ENCODE measurements around the gene RRAS2. TPM values are rescaled to one million over a fixed set of nuclear protein-coding genes. Genes with fewer than 3 reads are reported as not detected.

RRAS2 gene
- total RNA-seq, 2 experiments from 2014 or later = 0.60 TPM; not detected in 1

GRCh38 chr11:14305649-14306048, 53.3 kb downstream of the RRAS2 start:
- Histone ChIP-seq H3K9me3 (ENCODE audit: low read length) (no peaks in the 10 kb centered on the region), H3K36me3 (ENCODE audit: insufficient read depth, low read length) (no peaks in the 10 kb centered on the region), H3K4me2 (ENCODE audit: low read length) (no peak overlapping the region), H3K9me2 (ENCODE audit: insufficient read depth, low read length) (no peaks in the 10 kb centered on the region), H2AFZ (ENCODE audit: low read length) (no peak overlapping the region), H3K27ac (ENCODE audit: low read depth, low read length, poor library complexity, severe bottlenecking) (no peak overlapping the region), H3K4me1 (ENCODE audit: insufficient read depth, low read length, poor library complexity, severe bottlenecking) (no peaks in the 10 kb centered on the region), H3K79me2 (ENCODE audit: insufficient read depth, low read depth, low read length) (no peaks in the 10 kb centered on the region), H4K20me1 (ENCODE audit: insufficient read depth, low read length) (no peaks in the 10 kb centered on the region), H3K4me3 (ENCODE audit: low read depth, low read length, poor library complexity, severe bottlenecking) (no peak overlapping the region)
- ChIA-PET CTCF (ENCODE audit: unreplicated experiment) (no interaction called here), POLR2A (interaction anchor here (1.6 kb wide), 1 partner anchor 9 kb away, joined by 6 read pairs; no protein-coding TSS in a partner anchor)
- no peak for DNase-seq (ENCODE audit: low spot score)
- intact Hi-C loops (cut with micrococcal nuclease; ENCODE audit: unreplicated experiment) = no loop called here
- BruUV-seq (replicated peaks) = no TSS peak
- TF ChIP-seq EZH2phosphoT487 (IDR thresholded peaks at IDR 0.05; ENCODE audit: borderline replicate concordance, low read depth, low read length) = no peak
- TF ChIP-seq CTCF (conservative IDR thresholded peaks at IDR 0.05; ENCODE audit: low read length) = no peak

GRCh38 chr11:14304601-14305000, 54.4 kb downstream of the RRAS2 start:
- no peaks in the 10 kb centered on the region for H3K4me1 ChIP-seq (ENCODE audit: insufficient read depth, low read length, poor library complexity, severe bottlenecking)
- no peaks in the 10 kb centered on the region for H3K9me2 ChIP-seq (ENCODE audit: insufficient read depth, low read length)
- no peak overlapping the region for H3K4me2 ChIP-seq (ENCODE audit: low read length)
- H3K79me2 ChIP-seq (ENCODE audit: insufficient read depth, low read depth, low read length) = no peaks in the 10 kb centered on the region
- H3K4me3 ChIP-seq (ENCODE audit: low read depth, low read length, poor library complexity, severe bottlenecking) = no peak overlapping the region
- ChIA-PET POLR2A (interaction anchor here (0.6 to 1.6 kb wide), 2 partner anchors 10 to 19 kb away, joined by 3 to 6 read pairs; no protein-coding TSS in a partner anchor), CTCF (ENCODE audit: unreplicated experiment) (no interaction called here)
- no peak overlapping the region for H3K27ac ChIP-seq (ENCODE audit: low read depth, low read length, poor library complexity, severe bottlenecking)
- no peak for DNase-seq (ENCODE audit: low spot score)
- intact Hi-C loops (cut with micrococcal nuclease; ENCODE audit: unreplicated experiment) = no loop called here
- H3K9me3 ChIP-seq (ENCODE audit: low read length) = no peaks in the 10 kb centered on the region
- no TSS peak for BruUV-seq (replicated peaks)
- no peak for TF ChIP-seq CTCF (conservative IDR thresholded peaks at IDR 0.05; ENCODE audit: low read length)
- TF ChIP-seq EZH2phosphoT487 (IDR thresholded peaks at IDR 0.05; ENCODE audit: borderline replicate concordance, low read depth, low read length) = no peak
- H4K20me1 ChIP-seq (ENCODE audit: insufficient read depth, low read length) = no peaks in the 10 kb centered on the region
- no peaks in the 10 kb centered on the region for H3K36me3 ChIP-seq (ENCODE audit: insufficient read depth, low read length)
- H2AFZ ChIP-seq (ENCODE audit: low read length) = no peak overlapping the region

- ChIA-PET CTCF (ENCODE audit: unreplicated experiment) (no interaction called here), POLR2A (interaction anchor here (1.4 kb wide), 1 partner anchor 154 kb away, joined by 4 read pairs; no protein-coding TSS in a partner anchor)
- intact Hi-C loops (cut with micrococcal nuclease; ENCODE audit: unreplicated experiment) = no loop called here
- H3K27ac ChIP-seq (ENCODE audit: low read depth, low read length, poor library complexity, severe bottlenecking) = no peak overlapping the region
- DNase-seq (ENCODE audit: low spot score) = peak; percentile 27
- TF ChIP-seq EZH2phosphoT487 (IDR thresholded peaks at IDR 0.05; ENCODE audit: borderline replicate concordance, low read depth, low read length) (no peak), CTCF (conservative IDR thresholded peaks at IDR 0.05; ENCODE audit: low read length) (peak; percentile 74)
- H3K36me3 ChIP-seq (ENCODE audit: insufficient read depth, low read length) = no peaks in the 10 kb centered on the region
- no TSS peak for BruUV-seq (replicated peaks)
- H3K4me2 ChIP-seq (ENCODE audit: low read length) = no peak overlapping the region
- H3K4me1 ChIP-seq (ENCODE audit: insufficient read depth, low read length, poor library complexity, severe bottlenecking) = no peaks in the 10 kb centered on the region
- H2AFZ ChIP-seq (ENCODE audit: low read length) = no peak overlapping the region
- no peaks in the 10 kb centered on the region for H3K9me2 ChIP-seq (ENCODE audit: insufficient read depth, low read length)
- H3K4me3 ChIP-seq (ENCODE audit: low read depth, low read length, poor library complexity, severe bottlenecking) = no peak overlapping the region
- H4K20me1 ChIP-seq (ENCODE audit: insufficient read depth, low read length) = no peaks in the 10 kb centered on the region
- H3K79me2 ChIP-seq (ENCODE audit: insufficient read depth, low read depth, low read length) = no peaks in the 10 kb centered on the region
- H3K9me3 ChIP-seq (ENCODE audit: low read length) = no peaks in the 10 kb centered on the region
Observed at GRCh38 chr11:14300661-14301304, 58.2 kb downstream of the RRAS2 start.
